ENCODE results near the gene AKAP13. TPM values are rescaled to one million over a fixed set of nuclear protein-coding genes. Genes with fewer than 3 reads are reported as not detected.
"Not testable (repeated sequence)": the region's sequence is repeated elsewhere in the genome, so short reads cannot be mapped to it uniquely, and the experiment has no call there.

Gene AKAP13
- polyA plus RNA-seq, 3 donors = 47.9 to 99.7 (median 92.6) TPM

DNA sequence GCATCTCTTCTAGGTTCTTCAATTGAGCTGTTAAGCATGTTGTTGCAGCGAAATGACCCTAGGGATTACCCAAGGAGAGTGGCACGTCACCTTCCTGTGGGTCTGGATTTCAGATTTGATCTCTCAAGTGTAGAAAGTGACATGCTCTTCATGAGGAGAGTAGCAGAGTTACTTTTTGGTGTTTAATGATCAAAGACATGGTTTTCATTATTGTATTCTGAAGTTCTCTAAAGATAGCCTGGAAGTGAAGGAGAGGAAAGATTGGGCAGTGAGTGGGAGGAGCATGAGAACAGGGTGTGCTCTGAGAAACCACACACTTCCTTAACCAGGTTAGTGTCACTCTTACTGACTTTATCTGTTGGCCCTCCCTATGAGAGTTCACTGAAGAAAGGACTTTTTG is 153.6 kb downstream of the AKAP13 start:
- no peaks in the 10 kb centered on the region for H3K27me3 ChIP-seq (ENCODE audit: control insufficient read depth in 2 of 2, insufficient read depth in 2 of 2, low read length in 2 of 2)
- TF ChIP-seq, protein P1, sequence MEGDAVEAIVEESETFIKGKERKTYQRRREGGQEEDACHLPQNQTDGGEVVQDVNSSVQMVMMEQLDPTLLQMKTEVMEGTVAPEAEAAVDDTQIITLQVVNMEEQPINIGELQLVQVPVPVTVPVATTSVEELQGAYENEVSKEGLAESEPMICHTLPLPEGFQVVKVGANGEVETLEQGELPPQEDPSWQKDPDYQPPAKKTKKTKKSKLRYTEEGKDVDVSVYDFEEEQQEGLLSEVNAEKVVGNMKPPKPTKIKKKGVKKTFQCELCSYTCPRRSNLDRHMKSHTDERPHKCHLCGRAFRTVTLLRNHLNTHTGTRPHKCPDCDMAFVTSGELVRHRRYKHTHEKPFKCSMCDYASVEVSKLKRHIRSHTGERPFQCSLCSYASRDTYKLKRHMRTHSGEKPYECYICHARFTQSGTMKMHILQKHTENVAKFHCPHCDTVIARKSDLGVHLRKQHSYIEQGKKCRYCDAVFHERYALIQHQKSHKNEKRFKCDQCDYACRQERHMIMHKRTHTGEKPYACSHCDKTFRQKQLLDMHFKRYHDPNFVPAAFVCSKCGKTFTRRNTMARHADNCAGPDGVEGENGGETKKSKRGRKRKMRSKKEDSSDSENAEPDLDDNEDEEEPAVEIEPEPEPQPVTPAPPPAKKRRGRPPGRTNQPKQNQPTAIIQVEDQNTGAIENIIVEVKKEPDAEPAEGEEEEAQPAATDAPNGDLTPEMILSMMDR (IDR thresholded peaks at IDR 0.05) = no peak
- H3K27ac Mint-ChIP-seq = peak overlapping the region; percentile 91 to 99 (median 98)
- peaks cover 63 to 76% of the 10 kb centered on the region in 2 donors for H3K4me1 ChIP-seq (ENCODE audit: control insufficient read depth in 1 of 2, insufficient read depth in 2 of 2, low read length in 2 of 2)
- H3K27me3 Mint-ChIP-seq (ENCODE audit: low read depth in 3 of 3) = peaks cover 0 to 2% (median 0%) of the 10 kb centered on the region in 3 donors
- no peaks in the 10 kb centered on the region for H3K36me3 ChIP-seq (replicated peaks in 1 of 2; ENCODE audit: control insufficient read depth in 1 of 2, insufficient read depth in 2 of 2, low read length in 2 of 2)
- H3K4me3 ChIP-seq (replicated peaks in 1 of 3; ENCODE audit: low read depth in 2 of 3, low read length in 3 of 3) = peak overlapping the region in 1 of 3 experiments; percentile 58
- H3K36me3 Mint-ChIP-seq = peaks cover 0 to 6% of the 10 kb centered on the region in 2 donors
- H4K20me1 ChIP-seq (ENCODE audit: insufficient read depth, low read length) = no peaks in the 10 kb centered on the region
- H3K27ac ChIP-seq (ENCODE audit: low read depth in 1 of 2, low read length in 2 of 2) = peak overlapping the region; percentile 76 to 87
- DNase-seq = peak; percentile 65 to 71 (median 68)
- H3K9ac ChIP-seq (ENCODE audit: insufficient read depth, low read length, poor library complexity, severe bottlenecking) = peak overlapping the region; percentile 47
- H3K79me2 ChIP-seq (ENCODE audit: insufficient read depth, low read length) = peaks cover 48% of the 10 kb centered on the region
- peaks cover 67% of the 10 kb centered on the region for H3K4me1 Mint-ChIP-seq
- H3K4me3 Mint-ChIP-seq = peak overlapping the region; percentile 25 to 81
- intact Hi-C loops (cut with micrococcal nuclease) = loop anchor here in 1 of 2 donors (5.0 kb wide), 1 partner anchor 42 kb away; no protein-coding TSS in a partner anchor
- peak overlapping the region; percentile 55 for H3K4me2 ChIP-seq (replicated peaks; ENCODE audit: extremely low read depth, low read length, poor library complexity, severe bottlenecking)
- H2AFZ ChIP-seq (ENCODE audit: insufficient read depth, low read depth, low read length, poor library complexity, severe bottlenecking) = peak overlapping the region; percentile 16
- no peaks in the 10 kb centered on the region for H3K9me3 Mint-ChIP-seq
- WGBS (ENCODE audit: insufficient coverage) = 0% methylated on average over 2 of the region's 2 CpGs
- H3K9me3 ChIP-seq (replicated peaks in 1 of 2; ENCODE audit: control insufficient read depth in 1 of 2, insufficient read depth in 1 of 2, low read length in 2 of 2) = no peaks in the 10 kb centered on the region

DNA sequence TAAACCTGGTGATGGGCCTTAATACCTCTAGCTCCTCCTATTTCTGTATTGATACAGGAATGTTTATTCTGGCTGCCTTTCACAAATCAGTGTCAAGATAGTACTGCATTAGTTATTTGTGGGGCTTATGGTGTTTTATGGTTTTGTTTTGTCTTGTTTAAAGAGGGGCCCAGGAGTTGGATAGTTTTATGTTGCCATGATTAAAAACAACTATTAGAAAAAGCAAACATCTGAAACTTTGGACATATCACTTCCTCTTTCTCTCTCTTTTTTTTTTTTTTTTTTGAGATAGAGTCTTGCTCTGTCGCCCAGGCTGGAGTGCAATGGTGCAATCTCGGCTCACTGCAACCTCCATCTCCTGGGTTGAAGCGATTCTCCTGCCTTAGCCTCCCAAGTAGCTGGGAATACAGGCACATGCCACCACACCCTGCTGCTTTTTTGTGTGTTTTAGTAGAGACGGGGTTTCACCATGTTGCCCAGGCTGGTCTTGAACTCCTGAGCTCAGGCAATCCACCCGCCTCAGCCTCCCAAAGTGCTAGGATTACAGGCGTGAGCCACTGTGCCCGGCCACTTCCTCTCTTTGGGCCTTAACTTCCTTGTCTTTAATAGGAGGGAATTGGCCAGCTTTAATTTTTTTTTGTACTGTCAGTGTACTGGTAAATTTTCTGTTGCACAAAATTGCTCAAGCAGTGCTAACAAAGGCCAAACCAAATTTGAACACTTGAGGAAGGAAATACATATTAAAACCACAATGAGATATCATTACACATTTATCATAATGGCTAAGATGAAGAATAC is 155.3 kb downstream of the AKAP13 start:
- Histone ChIP-seq H3K4me3 (replicated peaks in 1 of 3; ENCODE audit: low read depth in 2 of 3, low read length in 3 of 3) (peak overlapping the region in 1 of 3 experiments; percentile 58), H3K4me2 (replicated peaks; ENCODE audit: extremely low read depth, low read length, poor library complexity, severe bottlenecking) (peak overlapping the region; percentile 55), H3K27ac (ENCODE audit: low read depth in 1 of 2, low read length in 2 of 2) (peak overlapping the region; percentile 76 to 87), H3K9ac (ENCODE audit: insufficient read depth, low read length, poor library complexity, severe bottlenecking) (peak overlapping the region; percentile 20), H3K4me1 (ENCODE audit: control insufficient read depth in 1 of 2, insufficient read depth in 2 of 2, low read length in 2 of 2) (peaks cover 80 to 88% of the 10 kb centered on the region in 2 donors), H3K79me2 (ENCODE audit: insufficient read depth, low read length) (peaks cover 65% of the 10 kb centered on the region)
- H3K27me3 Mint-ChIP-seq (ENCODE audit: low read depth in 3 of 3); H3K27me3 ChIP-seq (ENCODE audit: control insufficient read depth in 2 of 2, insufficient read depth in 2 of 2, low read length in 2 of 2); H3K36me3 Mint-ChIP-seq; H3K9me3 Mint-ChIP-seq; H2AFZ ChIP-seq (ENCODE audit: insufficient read depth, low read depth, low read length, poor library complexity, severe bottlenecking); H3K36me3 ChIP-seq (replicated peaks in 1 of 2; ENCODE audit: control insufficient read depth in 1 of 2, insufficient read depth in 2 of 2, low read length in 2 of 2); H3K9me3 ChIP-seq (replicated peaks in 1 of 2; ENCODE audit: control insufficient read depth in 1 of 2, insufficient read depth in 1 of 2, low read length in 2 of 2); intact Hi-C loops (cut with micrococcal nuclease); H4K20me1 ChIP-seq (ENCODE audit: insufficient read depth, low read length): not testable (repeated sequence)
- H3K27ac Mint-ChIP-seq = peak overlapping the region; percentile 91 to 99 (median 98)
- peak; percentile 79 to 89 (median 83) for DNase-seq
- WGBS (ENCODE audit: insufficient coverage) = no CpG with 5 or more reads among the region's 7 CpGs
- H3K4me3 Mint-ChIP-seq = peak overlapping the region; percentile 2 to 62
- H3K4me1 Mint-ChIP-seq = peaks cover 80% of the 10 kb centered on the region
